HG03103 (cell line): ENCODE results near the gene CCDC24.

ENCODE experiments used
- ATAC-seq: cut with Tn5 transposase; IDR thresholded peaks from one replicate; pipeline ENCODE4 v1.9.1; 2021; ENCODE audit warnings: low read depth; ENCODE audit not compliant: unreplicated experiment

The CCDC24 gene

DNA sequence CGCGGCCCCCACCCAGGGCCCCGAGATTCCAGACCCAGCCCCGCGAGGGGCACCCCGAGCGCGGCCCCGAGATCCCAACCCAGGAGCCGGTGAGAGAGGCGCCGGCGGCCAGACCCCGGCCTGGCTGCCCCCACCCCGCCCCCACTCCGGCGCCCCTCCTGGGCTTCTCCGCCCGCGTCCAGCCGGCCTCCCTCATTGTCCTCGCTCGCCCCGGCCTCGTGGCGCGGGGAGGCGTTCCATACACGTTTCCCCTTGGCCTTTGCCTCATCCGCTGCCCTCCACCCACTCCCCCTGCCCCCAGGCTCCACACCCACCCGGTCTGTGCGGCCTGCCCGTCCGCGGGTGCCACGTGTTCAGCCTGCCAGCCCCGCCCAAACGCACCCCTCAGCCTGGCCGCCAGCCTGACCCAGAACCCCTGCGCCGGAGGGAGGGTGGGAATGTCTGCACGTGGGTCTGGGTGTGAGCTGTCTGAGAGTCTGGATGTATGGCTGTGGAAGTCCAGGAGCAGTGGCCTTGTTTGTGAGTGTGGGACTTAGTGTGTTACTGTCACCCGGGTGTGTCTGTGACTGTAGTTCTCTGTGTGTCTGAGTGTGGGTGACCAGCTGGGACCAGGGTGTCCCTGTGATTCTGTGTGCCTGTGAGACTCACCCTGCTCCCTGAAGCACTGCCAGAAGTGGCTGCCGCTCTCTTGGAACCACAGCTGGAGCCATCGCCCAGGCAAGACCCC lies 11.7 kb upstream of the CCDC24 start:
- ATAC-seq = no peak

DNA sequence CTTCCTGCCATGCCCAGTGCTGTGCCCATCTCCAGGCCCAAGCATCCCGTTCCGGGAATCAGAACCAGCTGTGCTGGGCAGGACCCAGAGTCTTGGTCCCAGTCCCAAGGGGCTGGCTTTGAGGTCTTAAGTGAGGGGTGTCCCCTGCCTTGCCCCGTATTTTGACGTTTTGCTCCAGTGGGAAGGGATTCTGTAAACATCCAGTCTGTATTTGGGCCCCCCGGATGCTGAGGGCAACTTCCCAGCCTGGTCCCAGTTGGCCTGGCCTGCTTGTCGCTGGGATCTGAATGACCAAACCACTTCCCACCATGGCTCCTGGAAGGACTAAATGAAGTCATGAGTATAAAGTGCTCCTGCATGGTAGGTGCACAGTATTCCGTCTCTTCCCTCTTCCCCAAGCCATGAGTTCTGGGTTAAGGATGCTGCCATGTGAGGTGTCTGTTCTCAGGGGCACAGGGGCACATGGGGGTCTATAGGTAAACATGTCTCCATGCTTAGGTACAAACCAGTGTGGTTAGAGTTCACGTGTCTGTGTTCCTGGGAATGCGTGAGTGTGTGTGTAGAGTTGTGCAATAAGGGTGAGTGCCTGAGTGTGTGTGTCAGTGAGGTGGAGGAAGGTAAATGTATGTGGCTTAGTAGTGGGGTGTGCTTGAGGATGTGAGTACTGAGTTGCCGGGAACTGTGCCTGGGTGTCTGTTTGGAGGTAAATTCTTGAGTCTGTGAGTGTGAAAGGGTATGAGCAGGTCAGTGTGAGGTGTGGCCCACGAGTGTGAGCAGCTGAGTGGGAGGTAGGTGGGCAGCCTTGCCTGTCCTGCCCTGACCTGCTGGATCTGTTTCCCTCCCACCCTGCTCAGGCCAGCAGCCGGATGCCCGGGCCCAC lies 10.9 kb upstream of the CCDC24 start:
- ATAC-seq = no peak

DNA sequence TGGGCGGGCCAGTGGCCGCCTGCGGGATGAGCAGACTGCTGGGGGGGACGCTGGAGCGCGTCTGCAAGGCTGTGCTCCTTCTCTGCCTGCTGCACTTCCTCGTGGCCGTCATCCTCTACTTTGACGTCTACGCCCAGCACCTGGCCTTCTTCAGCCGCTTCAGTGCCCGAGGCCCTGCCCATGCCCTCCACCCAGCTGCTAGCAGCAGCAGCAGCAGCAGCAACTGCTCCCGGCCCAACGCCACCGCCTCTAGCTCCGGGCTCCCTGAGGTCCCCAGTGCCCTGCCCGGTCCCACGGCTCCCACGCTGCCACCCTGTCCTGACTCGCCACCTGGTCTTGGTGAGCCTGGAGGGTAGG lies 10.3 kb upstream of the CCDC24 start:
- ATAC-seq = no peak

DNA sequence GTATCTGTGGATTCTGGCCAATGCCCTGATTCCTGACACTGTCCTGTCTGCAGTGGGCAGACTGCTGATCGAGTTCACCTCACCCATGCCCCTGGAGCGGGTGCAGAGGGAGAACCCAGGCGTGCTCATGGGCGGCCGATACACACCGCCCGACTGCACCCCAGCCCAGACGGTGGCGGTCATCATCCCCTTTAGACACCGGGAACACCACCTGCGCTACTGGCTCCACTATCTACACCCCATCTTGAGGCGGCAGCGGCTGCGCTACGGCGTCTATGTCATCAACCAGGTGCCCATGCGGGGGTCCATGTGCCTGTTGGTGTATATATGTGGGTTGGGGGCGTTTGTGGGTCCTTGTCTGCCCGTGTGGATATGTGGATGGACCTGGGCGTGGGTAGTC lies 9.8 kb upstream of the CCDC24 start:
- ATAC-seq = no peak

DNA sequence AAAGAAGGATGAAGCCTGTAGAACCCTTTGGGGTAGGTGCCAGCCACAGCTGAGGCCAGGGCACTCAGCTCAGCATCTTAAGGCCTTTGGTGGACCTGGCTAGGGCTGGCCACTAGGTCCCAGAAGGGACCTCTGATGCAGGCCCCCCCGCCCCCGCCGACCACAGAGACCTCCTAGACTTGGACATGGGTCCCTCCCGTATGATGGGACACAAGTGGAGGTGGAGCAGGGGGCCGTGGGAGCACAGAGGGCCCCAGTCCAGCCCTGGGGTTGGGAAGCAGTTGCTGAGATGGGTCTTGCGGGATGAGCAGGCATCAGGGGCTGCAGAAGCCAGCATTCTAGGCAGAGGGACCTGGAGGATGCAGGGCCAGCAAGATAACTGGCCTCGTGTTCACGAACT lies 9.2 kb upstream of the CCDC24 start:
- ATAC-seq = no peak

DNA sequence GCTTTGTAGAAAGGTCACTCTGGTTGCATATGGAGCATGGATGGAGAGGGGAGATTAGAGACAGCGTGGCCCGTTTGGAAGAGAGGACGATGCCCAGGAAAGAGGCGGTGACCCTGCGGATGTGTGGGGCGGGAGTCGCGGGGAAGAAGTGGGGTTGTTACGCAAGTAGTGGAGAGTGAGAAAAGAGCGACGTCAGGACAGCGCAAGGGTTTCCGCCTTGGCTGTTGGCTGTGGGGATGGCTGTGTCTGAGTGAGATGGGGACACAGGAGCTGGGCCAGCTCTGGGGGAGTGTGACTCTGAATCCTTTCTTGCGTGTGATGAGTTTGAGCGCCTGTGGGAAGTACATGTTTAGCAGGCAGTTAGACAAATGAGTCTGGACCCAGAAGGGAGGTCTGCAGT lies 8.6 kb upstream of the CCDC24 start:
- ATAC-seq = no peak

DNA sequence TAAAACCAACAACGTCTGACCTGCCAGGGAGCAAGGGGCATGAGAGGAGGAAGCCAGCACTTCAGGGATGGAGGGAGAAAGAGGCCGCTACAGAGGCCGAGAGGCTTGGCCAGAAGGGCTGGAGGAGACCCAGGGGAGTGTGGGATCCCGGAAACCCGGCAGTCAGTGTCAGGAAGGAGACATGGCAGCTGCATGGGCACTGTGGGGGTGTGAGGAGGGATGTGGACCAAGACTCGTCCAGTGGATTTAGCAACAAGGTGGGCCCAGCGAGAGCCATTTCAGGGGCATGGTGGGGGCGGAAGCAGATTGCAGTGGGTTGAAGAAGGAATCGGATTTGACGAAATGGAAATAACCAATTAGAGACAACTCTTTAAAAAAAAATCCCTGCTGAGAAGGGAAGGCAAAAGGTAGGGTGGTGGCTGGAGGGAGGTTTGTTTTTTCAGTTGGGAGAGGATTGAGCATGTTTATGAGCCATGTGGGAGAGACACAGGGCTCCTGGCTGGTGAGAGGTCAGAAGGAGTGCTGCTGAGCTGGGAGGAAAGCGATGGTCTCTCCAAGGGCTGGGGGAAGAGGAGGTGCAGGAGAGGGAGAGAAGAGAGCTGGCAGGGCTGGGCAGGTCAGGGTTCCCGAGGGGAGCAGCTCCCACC lies 8.0 kb upstream of the CCDC24 start:
- ATAC-seq = no peak

DNA sequence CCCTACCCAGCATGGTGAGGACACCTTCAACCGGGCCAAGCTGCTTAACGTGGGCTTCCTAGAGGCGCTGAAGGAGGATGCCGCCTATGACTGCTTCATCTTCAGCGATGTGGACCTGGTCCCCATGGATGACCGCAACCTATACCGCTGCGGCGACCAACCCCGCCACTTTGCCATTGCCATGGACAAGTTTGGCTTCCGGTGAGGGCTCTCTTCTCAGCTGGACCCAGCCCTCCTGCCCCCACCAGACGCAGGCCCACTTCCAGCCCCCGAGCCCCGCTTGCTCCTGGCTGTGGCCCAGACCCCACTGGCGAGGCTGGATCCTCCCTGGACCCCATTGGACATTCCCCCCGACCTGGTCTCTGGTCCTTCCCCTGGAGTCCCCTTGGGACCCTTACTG lies 6.5 kb upstream of the CCDC24 start:
- no peak for ATAC-seq

DNA sequence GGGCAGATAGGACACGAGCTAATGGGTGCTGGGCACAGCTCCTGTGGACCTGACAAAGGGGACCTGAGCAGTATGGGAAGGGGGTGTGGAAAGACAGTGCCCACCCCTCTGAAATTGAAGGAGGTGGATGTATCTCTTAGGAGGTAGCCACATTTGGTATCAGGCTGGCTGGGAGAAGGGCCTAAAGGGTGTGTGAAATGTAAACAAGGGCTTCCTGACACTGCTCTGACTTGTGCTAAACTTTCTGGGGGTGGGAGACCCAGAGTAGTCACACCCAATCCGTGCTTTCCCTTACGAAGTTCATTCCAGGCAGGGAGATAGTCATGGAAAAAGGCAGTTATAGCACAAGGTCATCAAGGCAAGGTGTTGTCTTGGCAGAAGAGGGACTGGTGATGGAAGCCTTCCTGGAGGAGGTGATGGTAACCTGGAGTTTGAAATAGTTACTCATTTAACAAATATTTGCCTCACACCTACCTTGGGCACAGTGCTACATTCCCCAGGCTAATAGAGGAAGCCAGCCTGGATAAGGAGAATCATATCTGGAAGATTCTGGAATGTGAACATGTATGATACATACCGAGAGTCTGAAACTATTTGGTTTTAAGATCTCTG lies 5.3 kb upstream of the CCDC24 start:
- ATAC-seq = no peak

DNA sequence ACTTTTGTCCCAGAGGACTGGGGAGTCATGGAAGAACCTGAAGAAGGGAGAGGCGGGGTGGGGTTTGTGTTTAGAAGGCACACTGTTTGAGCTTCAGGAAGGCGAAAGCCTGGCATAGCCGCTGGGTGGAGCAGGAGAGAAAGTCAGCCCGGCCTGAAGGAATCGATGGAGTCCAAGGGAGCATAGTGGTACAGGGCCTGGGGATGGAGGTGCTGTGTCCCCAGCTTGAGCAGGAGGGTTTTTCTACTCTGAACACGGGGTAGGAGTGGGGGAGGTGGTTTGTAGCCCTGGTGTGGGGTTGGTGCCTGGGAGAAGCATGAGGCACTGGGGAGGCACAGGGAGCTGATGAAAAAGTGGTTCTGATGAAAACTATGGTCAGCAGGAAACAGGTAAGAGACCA lies 4.7 kb upstream of the CCDC24 start:
- no peak for ATAC-seq

DNA sequence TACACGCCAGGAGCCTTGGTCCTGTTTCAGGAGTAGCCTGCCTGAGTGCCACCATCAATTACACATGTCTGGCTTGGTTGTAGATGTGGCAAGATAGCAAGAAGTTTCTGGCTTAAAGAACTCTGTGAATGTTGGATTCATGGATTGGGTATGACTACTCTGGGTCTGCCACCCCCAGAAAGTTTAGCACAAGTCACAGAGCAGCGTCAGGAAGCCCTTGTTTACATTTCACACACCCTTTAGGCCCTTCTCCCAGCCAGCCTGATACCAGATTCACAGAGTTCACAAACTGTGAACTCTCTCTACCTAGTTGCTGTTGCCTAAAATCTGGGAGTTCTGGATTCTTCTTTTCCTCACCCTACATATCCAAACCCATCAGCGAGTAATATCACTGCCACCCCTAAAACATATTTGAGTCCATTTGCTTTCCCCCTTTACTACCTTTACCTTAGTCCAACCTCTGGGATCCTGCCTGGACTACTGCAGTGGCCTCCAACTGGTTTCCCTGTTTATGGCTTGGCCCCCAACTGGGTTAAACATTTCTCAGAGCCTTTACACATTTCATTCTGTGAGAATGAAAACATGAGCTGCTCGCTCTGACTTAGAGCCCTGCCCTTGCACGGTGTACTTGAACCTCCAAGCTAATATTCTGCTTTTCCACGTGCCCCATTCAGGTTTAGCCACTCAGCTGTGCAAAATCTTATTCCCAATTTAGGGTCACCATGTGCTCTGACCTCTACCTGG lies 4.1 kb upstream of the CCDC24 start:
- ATAC-seq = no peak

DNA sequence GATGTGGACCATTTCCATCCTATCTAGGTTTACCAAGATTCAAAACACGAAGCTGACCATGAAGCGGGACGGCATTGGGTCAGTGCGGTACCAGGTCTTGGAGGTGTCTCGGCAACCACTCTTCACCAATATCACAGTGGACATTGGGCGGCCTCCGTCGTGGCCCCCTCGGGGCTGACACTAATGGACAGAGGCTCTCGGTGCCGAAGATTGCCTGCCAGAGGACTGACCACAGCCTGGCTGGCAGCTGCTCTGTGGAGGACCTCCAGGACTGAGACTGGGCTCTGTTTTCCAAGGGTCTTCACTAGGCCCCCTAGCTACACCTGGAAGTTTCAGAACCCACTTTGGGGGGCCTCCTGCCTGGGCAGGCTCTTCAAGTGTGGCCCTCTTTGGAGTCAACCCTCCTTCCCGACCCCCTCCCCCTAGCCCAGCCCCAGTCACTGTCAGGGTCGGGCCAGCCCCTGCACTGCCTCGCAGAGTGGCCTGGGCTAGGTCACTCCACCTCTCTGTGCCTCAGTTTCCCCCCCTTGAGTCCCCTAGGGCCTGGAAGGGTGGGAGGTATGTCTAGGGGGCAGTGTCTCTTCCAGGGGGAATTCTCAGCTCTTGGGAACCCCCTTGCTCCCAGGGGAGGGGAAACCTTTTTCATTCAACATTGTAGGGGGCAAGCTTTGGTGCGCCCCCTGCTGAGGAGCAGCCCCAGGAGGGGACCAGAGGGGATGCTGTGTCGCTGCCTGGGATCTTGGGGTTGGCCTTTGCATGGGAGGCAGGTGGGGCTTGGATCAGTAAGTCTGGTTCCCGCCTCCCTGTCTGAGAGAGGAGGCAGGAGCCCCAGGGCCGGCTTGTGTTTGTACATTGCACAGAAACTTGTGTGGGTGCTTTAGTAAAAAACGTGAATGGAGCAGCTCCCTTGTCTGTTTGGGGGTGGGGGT lies 864 bp upstream of the CCDC24 start:
- no peak for ATAC-seq

DNA sequence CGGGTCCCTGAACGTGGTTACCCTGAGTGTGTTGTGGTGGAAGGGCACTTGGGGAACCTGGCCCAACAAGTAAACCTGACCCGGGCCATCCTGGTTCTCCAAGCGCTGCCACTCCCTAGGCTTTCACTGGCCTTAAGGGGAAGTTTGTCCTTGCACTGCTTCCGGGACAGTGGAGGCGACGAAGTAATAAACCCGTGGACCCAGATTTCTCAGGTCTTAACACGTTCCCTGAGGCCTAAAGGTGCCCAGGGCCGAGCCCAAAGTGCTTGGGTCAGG lies 261 bp upstream of the CCDC24 start:
- ATAC-seq = no peak

DNA sequence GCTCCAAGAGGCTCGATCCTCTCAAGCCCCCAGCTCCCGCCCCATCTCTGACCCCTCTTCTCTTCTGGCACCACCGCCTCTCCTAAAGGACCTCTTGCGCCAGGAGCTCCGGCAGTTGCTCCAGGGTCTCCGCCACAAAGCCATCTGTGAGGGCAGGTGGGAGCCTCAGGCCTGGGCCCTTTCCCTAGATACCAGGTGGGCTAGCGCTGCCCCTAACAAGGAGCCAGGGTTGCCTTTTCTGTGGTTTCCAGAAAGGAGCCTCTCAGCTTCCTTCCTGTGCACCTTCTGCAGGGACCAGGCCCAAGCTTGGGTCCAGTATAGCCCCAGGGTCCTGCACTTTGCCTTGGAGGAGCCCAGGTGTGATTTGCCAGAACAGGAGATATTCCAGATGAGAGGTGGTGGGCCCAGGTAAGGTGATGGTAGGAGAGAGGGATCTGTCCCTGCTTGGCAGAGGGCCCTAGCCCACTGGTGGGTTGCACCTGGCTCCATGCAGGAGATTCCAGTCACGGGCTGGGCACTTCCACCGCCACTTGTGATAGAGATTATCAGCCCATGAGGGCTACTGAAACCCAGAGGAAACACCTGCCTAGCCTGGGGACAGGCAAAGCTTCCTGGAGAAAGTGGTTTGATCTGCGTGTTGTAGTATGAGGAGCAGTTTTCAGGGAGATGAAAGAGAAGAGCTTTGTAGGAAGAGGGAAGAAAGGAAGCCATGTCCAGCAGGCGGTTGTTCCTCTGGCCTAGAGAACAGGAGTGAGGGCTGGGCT lies 1.0 kb downstream of the CCDC24 start:
- no peak for ATAC-seq

DNA sequence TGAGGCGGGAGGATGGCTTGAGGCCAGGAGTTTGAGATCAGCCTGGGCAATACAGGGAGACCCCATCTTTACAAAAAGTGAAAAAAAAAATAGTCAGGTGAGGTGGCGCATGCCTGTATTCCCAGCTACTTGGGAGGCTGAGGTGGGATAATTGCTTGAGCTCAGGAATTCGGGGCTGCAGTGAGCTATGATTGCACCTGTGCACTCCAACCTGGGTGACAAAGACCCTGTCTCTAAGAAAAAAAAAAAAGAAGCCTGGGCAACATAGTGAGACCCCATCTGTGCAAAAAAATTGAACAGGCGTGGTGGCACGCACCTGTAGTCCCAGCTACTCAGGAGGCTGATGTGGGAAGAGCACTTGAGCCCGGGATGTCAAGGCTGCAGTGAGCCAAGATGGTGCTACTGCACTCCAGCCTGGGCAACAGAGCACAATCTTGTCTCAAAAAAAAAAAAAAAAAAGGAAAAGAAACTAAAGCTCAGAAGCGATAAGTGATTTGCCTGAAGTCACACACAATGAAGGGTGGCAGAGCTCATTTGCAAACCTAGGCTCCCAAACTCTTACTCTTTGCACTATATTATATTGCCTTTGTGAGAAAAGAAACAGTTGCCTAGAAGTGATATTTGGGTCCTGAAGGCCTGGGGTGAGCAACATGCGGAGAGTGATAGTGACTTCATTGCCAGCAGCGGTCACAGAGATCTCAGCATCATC lies 2.0 kb downstream of the CCDC24 start:
- no peak for ATAC-seq

DNA sequence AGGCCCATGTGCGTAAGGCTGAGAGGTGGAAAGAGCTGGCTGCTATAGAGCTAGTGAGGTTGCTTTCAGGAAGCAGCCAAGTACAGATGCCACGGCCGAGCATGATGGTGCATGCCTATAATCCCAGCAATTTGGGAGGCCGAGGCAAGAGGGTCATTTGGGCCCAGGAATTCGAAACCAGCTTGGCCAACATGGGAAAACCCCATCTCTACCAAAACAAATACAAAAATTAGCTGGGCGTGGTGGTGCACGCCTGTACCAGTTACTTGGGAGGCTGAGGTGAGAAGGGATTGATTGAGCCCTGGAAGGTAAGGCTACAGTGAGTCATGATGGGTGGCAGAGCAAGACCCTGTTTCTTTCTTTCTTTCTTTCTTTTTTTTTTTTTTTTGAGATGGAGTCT lies 2.7 kb downstream of the CCDC24 start:
- ATAC-seq = no peak

DNA sequence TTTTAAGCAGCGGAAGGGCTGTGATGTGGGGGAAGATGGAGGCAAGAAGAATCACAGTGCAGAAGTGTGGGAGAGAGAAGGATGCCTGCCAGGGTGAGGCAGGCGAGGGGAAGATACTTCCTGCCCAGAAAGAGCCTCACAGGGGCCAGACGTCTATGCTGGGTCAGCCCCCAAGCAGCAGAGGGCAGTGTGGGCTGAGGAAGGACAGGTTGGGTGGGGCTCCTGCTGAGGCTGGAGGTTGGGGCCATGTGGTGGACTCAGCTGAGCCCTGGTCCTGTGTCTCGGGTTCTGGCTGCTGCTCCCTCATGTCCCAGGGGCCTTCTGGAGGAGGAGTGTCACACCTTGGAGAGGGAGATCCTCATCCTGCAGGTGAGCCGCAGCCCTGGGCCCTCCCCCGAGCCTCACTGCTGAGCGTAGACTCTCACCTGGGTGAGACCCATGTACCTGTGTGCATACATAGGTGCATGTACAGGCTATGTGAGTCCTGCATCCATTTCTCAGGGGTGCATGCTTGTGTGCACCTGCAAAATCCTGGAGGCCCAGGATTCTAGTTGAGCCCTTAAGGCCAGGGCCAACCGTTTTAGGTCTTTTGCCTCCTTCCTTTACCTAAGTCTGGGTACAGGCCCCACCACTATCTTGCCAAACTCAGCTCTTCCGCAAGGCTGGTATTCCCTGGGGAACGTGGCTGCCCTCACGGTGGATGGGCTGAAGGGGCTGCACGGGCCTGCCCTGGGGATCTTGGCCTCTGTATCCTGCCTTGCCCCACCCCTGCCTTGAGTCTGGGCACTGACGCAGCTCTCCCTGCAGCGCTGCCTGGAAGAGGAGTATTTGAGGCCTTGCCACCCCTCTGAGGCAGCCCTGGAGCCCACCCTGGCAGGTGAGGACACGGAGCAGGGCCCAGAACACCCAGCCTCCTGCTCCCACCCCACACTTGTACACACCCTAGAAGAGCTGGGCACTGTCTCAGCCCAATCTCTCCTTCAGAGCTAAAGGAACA lies 3.7 kb downstream of the CCDC24 start:
- no peak for ATAC-seq
